Thyroid gland (tissue), 4 donors: Measurements from ENCODE around the gene ZNF740.

Experiments
- CTCF ChIP-seq, 6 experiments: fragments of 200-600 bp in 3 of 6; fragments of 450-650 bp in 3 of 6; sonication (generic) in 3 of 6; IDR thresholded peaks; one replicate each; pipeline ENCODE4 v1.5.1; 2016 to 2019; ENCODE audit warnings: antibody characterized with exemption in 6 of 6, mild to moderate bottlenecking in 2 of 6, inconsistent platforms in 1 of 6, moderate library complexity in 1 of 6
- POLR2A ChIP-seq, 2 donors: fragments of 450-650 bp; IDR thresholded peaks; one replicate each; pipeline ENCODE4 v1.6.1; 2017; ENCODE audit warnings: antibody characterized with exemption in 2 of 2, mild to moderate bottlenecking in 2 of 2, moderate library complexity in 1 of 2

DNA sequence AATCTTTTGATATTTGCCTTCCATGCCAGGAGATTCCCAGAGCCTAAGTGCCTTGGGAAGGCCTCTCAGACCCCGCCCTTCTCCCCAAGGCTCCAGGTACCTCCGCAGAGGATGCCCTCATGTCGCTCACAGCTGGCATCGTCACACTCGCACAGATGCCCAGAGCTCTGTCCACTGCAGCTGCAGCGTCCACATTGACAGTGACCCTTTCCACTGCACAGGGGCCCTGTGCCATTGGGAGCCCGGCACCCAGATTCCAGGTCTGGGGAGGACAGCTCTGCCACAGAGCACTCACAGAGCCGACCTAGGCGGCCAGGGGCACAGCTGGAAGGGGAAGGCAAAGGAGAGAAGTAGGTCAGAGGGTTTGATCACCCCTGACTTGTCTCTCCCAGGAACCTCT is 12.5 kb downstream of the ZNF740 start:
- TF ChIP-seq CTCF (IDR thresholded peaks at IDR 0.05): no peak
- TF ChIP-seq POLR2A (IDR thresholded peaks at IDR 0.05): no peak
